CD4-positive, alpha-beta T cell treated with Interleukin-15 for 4 hours (primary cell): Measurements from ENCODE around the gene REEP5.
"Not testable (repeated sequence)": the region's sequence is repeated elsewhere in the genome, so short reads cannot be mapped to it uniquely, and the experiment has no call there.

Source experiments
- DNase-seq: peaks from one replicate; pipeline ENCODE4 v3.0.0-alpha.2; 2020; ENCODE audit warnings: low spot score

The REEP5 gene

GRCh38 chr5:112885001-112885400 lies 37.0 kb downstream of the REEP5 start:
- no peak for DNase-seq

- DNase-seq, result no peak
Observed at GRCh38 chr5:112883192-112883591, 38.8 kb downstream of the REEP5 start.

- no peak for DNase-seq
Observed at GRCh38 chr5:112880219-112880964, 41.6 kb downstream of the REEP5 start.

GRCh38 chr5:112878760-112879159 lies 43.3 kb downstream of the REEP5 start:
- peak; percentile 88 for DNase-seq

GRCh38 chr5:112878101-112878500 lies 43.9 kb downstream of the REEP5 start:
- DNase-seq, result no peak

GRCh38 chr5:112876362-112876761 lies 45.7 kb downstream of the REEP5 start:
- DNase-seq, result no peak

GRCh38 chr5:112870966-112871365 lies 51.1 kb downstream of the REEP5 start:
- no peak for DNase-seq

GRCh38 chr5:112869948-112870347 lies 52.1 kb downstream of the REEP5 start:
- DNase-seq, result peak; percentile 51

GRCh38 chr5:112867411-112867810 lies 54.6 kb downstream of the REEP5 start:
- DNase-seq, result no peak

GRCh38 chr5:112866739-112867138 lies 55.3 kb downstream of the REEP5 start:
- DNase-seq, result no peak

- DNase-seq, result no peak
Observed at GRCh38 chr5:112865128-112865527, 56.9 kb downstream of the REEP5 start.

- DNase-seq, result no peak
Observed at GRCh38 chr5:112863549-112863948, 58.5 kb downstream of the REEP5 start.

- no peak for DNase-seq
Observed at GRCh38 chr5:112862085-112862484, 59.9 kb downstream of the REEP5 start.

GRCh38 chr5:112861638-112861985 lies 60.4 kb downstream of the REEP5 start:
- no peak for DNase-seq

- DNase-seq, result peak; percentile 92
Observed at GRCh38 chr5:112860929-112861637, 60.9 kb downstream of the REEP5 start, which contains the start of gene SRP19. SRP19 (plus strand) TSS chr5:112861287; CDS start chr5:112861377, 90 bp downstream.

GRCh38 chr5:112860571-112860928 lies 61.5 kb downstream of the REEP5 start:
- not testable (repeated sequence) for DNase-seq

- DNase-seq, result no peak
Observed at GRCh38 chr5:112857866-112858265, 64.2 kb downstream of the REEP5 start.

GRCh38 chr5:112854651-112855050 lies 67.4 kb downstream of the REEP5 start:
- no peak for DNase-seq

GRCh38 chr5:112849912-112850311 lies 72.1 kb downstream of the REEP5 start:
- no peak for DNase-seq

- DNase-seq, result peak; percentile 66
Observed at GRCh38 chr5:112848116-112848811, 73.8 kb downstream of the REEP5 start.

- no peak for DNase-seq
Observed at GRCh38 chr5:112847306-112847705, 74.7 kb downstream of the REEP5 start.

GRCh38 chr5:112846556-112846955 lies 75.5 kb downstream of the REEP5 start:
- no peak for DNase-seq

- DNase-seq, result no peak
Observed at GRCh38 chr5:112844489-112844888, 77.5 kb downstream of the REEP5 start.
